Skeletal muscle cell (primary cell): ENCODE measurements around the gene ATP10D.
"Not testable (repeated sequence)": the region's sequence is repeated elsewhere in the genome, so short reads cannot be mapped to it uniquely, and the experiment has no call there.

Experiments
- DNase-seq: peaks from one replicate; pipeline ENCODE4 v3.0.0-alpha.2; 2010; ENCODE audit warnings: low read depth
- H3K4me3 ChIP-seq: 2 replicates; pipeline ENCODE4 v1.5.1; 2011; ENCODE audit warnings: low read depth, mild to moderate bottlenecking, control low read depth, low read length, moderate library complexity

Gene ATP10D

DNA sequence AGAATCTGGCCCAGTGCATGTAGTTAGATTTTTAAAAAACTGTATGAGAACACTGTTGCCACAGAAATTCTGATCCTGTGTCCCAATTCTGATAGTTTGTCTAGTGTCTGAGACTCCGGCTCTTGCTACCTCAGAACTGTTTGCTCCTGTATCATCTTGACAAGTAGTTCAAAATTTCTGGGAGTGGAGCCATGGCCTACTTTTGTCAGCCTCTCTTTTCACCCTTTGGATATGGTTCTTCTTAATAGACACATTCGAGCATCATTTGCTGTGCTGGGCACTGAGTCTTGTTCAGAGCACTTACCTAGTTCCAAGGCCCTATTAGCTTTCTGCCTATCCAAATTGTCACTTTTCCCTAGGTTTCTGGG lies 46.9 kb downstream of the ATP10D start:
- H3K4me3 ChIP-seq, result no peak overlapping the region
- no peak for DNase-seq

DNA sequence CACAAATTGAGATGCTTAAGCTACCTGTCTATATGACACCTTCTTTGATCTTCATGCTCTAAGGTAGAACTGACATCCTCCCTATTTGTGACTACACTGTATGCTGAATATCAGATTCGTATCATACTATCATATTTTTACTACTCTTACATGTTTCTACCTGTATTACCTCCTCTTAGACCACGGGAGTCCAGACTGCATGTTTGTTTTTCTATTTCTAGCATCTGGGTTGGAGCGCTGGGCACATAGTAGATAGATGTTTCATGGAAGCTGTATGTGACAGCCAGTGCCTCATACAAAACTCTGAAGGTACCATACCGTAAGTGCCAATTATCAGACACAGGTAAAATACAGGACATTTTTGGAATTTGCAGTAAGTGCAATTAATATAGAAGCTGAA lies 47.6 kb downstream of the ATP10D start:
- no peak overlapping the region for H3K4me3 ChIP-seq
- no peak for DNase-seq

DNA sequence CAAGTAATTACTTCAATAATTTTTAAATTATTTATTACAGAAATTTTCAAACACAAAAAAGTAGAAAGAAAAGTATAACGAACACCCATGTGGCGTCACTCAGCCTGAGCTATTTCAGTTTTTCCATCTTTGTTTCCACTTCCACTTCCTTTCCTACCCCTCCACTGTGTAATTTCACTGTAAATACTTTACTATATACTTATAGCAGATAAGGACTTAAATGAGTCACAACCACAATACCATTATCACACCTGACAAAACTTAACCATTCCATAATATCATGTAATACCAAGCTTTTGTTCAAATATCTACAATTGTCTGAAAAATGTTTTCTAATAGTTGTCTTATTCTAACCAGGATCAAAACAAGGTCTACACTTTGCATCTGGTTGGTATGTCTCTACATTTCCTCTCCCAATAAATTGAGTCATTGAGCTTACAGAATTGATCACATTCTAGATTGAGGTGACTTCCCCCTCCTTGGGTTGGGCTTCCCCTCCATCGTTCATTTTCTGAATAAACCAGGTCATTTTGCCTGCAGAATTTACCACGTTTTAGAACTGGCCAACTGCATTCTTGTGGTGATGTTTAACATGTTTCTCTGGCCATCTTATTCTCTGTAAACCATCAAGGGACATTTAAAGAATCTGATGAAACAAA lies 48.7 kb downstream of the ATP10D start:
- no peak for DNase-seq

DNA sequence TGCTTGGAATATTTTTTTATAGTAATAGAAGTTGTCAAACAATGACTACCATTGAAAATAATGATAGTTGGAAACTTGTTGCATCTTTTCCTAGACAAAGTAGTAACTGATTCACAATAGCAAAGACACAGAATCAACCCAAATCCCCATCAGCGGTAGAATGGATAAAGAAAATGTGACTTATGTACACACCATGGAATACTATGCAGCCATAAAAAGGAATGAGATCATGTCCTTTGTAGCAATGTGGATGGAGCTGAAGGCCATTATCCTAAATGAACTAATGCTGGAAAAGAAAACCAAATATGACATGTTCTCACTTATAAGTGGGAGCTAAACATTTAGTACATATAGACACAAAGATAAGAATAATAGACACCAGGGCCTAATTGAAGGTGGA lies 49.7 kb downstream of the ATP10D start:
- no peak for DNase-seq
- H3K4me3 ChIP-seq, result no peak overlapping the region

More for the DNA sequence above, 48.7 kb downstream of the ATP10D start:
- no peak overlapping the region for H3K4me3 ChIP-seq

DNA sequence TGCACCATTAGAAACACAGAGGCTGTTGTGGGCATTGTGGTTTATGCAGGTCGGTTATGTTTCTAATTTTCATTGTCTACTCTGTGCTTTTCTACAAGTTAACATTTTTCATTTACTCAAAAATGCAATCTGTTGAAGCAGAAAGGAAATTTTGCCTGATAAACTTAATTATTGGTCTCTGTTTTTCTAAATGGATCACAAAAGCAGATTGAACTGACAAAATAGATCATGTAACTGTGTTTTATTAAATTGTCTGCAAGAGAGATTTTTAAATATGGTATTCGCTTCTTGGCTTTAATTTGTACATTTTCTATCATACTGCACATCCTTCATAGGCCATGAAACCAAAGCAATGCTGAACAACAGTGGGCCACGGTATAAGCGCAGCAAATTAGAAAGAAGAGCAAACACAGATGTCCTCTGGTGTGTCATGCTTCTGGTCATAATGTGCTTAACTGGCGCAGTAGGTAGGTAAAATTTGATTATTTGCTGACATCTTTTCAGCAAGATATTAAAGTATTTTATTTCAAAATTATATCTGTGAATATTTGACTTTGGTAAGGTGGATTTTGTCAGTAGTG lies 50.6 kb downstream of the ATP10D start:
- DNase-seq, result no peak
- H3K4me3 ChIP-seq, result no peak overlapping the region

DNA sequence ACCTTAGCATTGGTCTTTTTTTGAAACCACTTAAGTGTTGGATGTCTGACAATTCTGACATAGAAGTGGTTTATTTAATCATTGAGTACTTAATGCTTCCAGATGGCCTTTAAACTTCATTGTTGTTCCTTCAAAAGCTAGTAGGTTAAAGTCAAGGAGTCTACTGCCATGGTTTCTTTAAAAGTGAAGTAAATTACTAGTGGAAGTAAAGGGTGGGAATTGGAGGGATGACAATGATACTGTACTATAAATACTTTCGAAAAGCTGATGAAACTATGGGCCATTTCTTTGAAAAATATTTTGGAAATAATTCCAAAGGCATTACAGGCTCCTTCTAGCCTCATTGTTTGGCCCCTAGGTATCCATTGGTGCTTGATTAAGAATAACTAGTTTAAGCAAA lies 51.9 kb downstream of the ATP10D start:
- no peak overlapping the region for H3K4me3 ChIP-seq
- DNase-seq, result no peak

DNA sequence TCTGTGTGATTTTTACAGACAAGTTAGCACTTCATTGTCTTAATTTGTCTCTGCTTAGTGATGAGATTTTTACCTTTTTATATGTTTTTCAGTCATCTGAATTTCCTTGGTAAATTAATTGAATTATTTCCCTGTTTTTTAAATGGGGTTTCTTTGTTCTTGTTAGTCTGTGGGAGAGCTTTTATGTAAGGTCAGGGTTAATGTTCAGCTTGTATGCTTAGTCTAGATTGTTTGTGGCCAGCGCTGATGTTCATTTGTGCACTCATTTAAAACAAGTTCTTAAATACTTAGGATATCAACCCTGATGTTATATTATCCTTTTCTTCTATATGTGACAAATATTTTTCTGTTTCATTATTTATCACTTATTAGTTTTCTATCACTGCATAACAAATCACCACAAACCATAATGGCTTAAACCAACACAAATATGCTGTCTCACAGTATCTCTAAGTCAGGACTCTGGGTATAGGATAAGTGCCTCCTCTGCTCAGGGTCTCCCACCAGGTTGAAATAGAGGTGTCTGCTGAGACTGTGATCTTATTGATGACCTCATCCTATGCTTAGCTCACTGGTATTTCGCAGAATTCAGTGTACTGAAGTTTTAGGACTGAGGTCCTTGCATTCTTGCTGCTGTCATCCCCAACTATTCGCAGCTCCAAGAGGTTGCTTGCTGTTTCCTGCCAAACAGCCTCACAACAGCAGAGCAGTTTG lies 53.2 kb downstream of the ATP10D start:
- H3K4me3 ChIP-seq, result no peak overlapping the region
- DNase-seq, result peak; percentile 28

DNA sequence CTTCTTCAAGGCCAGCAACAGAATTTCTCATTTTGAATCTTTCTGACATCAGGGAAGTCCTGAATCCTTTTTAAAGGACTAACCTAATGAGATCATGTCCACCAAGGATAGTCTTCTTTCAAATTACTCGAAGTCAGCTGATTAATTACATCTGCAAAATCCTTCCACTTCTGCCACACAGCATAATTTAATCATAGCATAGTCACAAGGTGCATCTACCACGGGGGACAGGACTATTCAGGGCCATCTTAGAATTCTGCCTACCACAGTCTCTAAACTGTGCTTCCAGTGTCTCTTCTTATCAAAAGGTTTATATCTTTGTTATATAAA lies 53.7 kb downstream of the ATP10D start:
- DNase-seq, result no peak
- no peak overlapping the region for H3K4me3 ChIP-seq

DNA sequence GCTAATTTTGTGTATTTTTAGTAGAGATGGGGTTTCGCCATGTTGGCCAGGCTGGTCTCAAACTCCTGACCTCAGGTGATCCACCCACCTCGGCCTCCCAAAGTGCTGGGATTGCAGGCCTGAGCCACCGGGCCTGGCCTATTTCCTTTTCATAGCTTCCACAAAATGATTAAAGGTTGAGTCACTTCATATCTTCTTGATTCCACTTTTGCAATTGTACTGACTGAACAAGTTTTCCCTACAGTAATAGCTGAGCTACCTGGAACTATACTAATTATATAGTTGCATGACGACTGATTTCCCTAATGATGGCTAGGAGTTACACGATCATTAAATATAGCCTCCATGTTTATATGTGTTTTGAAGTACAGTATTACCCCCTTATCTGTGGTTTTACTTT lies 57.6 kb downstream of the ATP10D start:
- not testable (repeated sequence) for DNase-seq, H3K4me3 ChIP-seq

DNA sequence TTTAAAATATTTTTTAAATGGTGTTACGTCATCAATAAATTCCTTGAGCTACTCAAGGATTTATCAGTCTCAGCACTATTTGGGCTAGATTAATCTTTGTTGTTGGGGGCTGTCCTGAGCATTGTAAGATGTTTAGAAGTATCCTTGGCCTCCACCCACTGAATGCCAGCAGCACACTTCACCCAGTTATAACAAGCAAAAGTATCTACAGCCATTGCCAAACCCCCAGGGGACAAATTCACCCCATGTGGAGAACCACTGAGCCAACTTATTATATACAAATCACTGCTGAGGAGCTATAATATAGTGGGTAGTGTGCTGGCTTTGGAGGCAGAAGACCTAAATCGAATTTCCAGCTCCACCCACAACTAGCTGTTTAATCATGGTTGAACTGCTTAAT lies 58.3 kb downstream of the ATP10D start:
- no peak overlapping the region for H3K4me3 ChIP-seq
- DNase-seq, result peak; percentile 49

DNA sequence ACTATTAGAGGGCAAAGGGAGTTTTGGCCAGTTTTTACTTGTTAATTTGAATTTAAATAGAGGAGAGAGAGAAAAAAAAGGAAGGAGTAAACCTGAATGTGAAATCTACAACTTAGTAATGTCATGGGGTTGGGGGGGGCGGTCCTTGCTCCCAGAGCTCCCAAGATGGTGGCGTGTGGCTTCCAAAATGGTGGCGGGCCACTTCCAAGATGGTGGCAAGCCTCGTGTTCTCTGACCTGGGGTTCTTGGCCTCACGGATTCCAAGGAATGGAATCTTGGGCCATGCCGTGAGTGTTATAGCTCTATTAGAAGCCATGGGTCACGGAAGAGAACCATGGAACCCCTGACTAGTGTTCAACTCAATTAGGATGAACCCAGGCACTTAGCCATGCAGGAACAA lies 65.3 kb downstream of the ATP10D start:
- not testable (repeated sequence) for H3K4me3 ChIP-seq, DNase-seq

DNA sequence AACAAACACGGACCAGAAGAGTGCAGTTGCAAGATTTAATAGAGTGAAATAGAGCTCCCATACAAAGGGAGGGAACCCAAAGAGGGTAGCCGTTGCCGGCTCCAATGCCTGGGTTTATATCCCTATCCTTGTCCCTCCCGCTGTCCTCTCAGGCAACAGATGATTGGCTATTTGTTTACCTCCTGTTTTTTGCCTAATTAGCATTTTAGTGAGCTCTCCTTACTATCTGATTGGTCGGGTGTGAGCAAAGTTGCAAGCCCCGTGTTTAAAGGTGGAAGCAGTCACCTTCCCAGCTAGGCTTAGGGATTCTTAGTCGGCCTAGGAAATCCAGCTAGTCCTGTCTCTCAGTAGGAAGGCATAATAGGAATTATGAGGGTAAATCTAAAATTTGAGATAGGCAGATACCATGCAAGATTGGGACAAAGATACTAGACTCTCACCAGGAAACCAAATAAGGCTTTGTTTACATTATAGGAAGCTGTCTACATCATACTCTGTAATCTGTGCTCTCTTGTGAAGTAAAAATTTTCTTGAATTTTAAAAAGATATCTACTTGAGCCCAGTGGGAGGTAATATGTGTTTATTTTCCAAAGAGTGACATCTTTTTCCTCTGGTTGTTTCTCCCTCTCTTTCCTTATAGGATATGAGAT lies 65.9 kb downstream of the ATP10D start:
- no peak for DNase-seq
- H3K4me3 ChIP-seq, result no peak overlapping the region

DNA sequence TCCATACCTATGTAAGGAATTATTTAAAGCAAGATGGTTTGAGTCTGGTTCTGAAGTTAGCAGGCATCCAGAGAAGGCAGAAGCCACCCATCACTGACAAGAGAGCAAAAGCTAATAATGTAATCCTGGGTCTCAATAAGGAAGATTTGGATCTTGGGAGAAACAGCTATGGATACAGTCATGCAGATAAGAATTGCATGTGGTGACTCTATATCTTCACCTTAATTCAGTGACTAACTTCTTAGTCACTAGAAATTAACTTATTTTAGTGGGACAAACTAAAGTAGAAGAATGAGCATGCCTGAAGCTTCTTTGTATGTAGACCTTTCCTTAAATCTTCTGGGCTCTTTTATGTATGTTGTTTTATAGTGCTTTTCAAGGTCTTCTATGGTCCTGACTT lies 66.6 kb downstream of the ATP10D start:
- H3K4me3 ChIP-seq, result no peak overlapping the region
- DNase-seq, result no peak

DNA sequence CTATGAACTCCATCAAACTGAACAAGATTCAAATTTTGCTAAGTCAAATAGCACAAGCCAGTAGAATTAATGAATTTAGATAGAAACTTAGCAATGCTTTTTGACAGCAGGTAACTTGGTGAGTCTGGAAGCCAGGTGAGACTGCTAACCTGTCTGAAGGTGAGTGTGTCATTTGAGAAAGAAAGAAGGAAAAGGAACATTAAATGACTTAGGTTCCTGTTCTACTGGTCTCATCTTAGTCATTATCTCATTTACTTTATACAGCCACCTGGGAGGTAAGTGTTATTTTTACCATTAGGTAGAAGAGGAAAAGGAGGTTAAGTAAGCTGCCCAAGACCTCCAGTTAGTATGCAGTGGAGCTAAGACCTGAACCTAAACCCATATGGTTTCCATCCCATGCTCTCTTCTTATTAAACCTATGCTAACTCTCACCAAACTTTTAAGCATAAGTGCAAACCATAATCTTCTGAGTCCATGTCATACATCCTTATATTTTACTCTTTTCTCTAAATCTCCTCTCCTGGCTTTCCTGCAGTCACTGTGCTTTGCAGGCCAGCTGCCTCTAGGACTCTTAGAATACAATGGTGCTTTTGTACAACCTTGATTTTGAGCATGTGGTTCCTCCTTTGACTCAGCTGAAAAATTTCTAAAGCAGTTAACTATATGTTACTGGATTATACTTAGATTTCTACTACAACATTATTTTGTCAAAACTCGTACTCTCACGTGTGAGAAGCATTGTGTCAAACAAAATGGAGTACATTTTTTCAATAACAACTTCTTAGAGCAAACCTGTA lies 68.5 kb downstream of the ATP10D start:
- no peak for DNase-seq
- no peak overlapping the region for H3K4me3 ChIP-seq

DNA sequence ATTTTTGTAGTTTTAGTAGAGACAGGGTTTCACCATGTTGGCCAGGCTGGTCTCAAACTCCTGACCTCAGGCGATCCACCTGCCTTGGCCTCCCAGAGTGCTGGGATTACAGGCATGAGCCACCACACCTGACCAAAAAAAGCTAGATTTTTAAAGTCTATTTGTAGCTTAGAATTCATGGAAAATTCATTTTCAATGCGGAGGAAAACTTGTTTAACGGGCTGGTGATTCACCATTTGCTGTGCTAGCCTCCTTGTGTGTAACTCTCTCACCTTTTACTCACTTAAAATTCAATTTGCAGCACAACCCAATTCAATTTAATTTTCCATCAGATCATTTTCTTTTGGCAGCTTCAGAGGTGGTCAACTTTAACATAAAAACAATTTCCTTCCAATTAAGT lies 70.8 kb downstream of the ATP10D start:
- not testable (repeated sequence) for H3K4me3 ChIP-seq, DNase-seq

DNA sequence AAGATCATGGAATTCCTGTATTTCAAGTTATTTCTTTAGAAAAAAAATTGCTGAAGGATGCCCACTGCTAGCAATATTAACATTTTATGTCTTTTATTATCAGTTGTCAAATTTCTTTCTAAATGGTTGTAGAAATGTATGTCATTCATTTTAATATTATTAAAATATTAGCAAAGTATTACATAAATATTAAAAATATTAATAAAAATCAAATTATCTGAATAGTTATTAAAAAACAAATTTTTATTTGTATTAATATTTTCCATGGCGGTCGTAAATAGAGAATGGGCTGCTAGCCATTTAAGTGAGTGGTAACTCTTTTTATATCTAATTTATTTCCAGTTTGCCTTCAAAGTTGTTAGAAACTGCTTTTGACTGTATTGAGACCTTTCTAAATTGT lies 72.2 kb downstream of the ATP10D start:
- no peak overlapping the region for H3K4me3 ChIP-seq
- no peak for DNase-seq

DNA sequence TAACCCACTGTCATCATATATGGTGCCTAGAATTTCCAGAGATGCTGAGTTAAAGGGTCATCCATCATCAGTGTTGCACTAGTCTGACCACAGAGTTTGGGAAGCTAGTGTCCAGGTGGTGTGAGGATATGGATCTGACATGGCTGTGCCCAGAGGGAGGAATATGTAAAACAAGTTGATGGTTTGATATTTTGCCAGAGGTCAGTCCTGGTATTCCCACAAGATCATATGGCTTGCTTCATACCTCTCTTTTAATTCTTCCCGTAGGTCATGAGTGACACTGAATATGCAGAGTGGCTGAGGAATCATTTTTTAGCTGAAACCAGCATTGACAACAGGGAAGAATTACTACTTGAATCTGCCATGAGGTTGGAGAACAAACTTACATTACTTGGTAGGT lies 75.6 kb downstream of the ATP10D start:
- DNase-seq, result no peak
- no peak overlapping the region for H3K4me3 ChIP-seq

DNA sequence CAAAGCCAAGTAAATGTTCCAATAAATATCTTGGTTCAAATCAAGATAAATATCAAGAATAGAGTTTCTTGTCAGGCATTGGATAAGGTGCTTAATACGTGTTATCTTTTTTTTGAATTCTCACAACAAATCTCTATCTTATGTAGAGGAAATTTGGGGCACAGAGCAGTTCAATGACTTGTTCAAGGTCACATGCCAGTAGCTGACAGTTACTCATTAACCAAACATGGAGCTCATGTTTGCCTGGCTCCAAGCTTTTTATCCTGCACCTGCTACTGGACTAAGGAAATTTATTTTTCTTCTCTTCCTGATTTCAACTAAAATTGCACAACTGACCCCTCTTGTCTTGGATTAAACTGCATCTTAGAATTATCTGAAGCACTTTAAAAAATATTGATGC lies 76.3 kb downstream of the ATP10D start:
- H3K4me3 ChIP-seq, result no peak overlapping the region
- no peak for DNase-seq

DNA sequence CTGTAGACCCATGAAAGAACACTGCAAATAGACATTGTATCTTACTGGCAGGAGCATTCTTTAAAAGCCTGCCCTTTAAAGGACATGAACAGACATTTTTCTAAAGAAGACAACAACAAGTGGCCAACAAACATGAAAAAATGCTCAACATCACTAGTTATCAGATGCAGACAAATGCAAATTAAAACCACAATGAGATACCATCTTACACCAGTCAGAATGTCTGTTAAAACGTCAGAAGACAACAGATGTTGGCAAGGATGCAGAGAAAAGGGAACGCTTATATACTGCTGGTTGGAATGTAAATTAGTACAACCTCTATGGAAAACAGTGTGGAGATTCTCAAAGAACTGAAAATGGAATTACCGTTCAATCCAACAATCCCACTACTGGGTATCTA lies 77.2 kb downstream of the ATP10D start:
- H3K4me3 ChIP-seq, result no peak overlapping the region
- no peak for DNase-seq

DNA sequence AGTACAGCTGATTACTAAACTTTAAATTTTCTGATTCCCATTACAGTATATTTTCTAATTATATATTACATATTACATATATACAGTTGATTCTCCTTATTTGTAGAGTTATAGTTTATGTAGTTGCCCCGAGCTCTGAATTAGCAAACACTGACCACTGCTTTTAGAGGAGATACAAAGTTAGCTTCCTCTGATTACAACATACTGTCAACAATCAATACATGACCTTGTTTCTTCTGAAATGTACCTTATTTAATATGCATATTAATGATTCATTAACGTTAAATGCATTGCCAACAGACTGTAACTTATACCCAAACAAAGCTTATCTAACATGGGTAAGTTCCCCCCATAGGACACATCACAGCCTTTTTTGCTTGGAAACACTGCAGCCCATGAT lies 81.5 kb downstream of the ATP10D start:
- H3K4me3 ChIP-seq, result no peak overlapping the region
- DNase-seq, result no peak
